Stimulated activated naive CD8-positive, alpha-beta T cell treated with anti-CD3 and anti-CD28 coated beads, Interleukin-15, Interleukin-2, amounts not matched to agents 100 U/mL and 50 U/mL, for 24 hours (primary cell): ENCODE data around the gene SNX19.

Experiments used
- ATAC-seq: fragments of 150-1000 bp; cut with Tn5 transposase; one replicate; pipeline ENCODE4 v1.10.0; 2021
- DNase-seq: peaks from one replicate; pipeline ENCODE4 v3.0.0; 2021

Gene SNX19

DNA sequence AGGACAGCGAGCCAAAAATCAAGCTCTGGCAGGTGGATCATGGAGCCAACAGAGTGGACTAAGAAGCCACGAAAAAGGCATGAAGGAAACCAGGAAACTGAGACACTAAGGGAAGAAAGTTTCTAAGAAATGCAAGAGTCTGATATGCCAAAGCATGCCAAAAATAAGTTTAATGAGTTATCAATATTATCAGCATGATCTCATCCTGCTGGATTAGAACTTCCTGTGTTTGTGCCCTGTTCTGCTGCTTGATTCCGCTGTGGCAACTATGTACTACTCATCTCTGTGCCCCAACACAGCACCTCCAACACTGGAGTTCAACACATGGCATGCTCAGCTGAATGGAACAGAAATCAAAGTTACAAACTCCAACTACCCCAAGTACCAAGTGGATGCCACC, 10.8 kb downstream of the SNX19 start:
- no peak for DNase-seq
- ATAC-seq: no peak

- ATAC-seq (no peak), DNase-seq (no peak)
These were observed 11.9 kb downstream of the SNX19 start for GRCh38 chr11:130904380-130904779.

GRCh38 chr11:130902380-130902779, 13.9 kb downstream of the SNX19 start:
- no peak for DNase-seq
- ATAC-seq: no peak

DNA sequence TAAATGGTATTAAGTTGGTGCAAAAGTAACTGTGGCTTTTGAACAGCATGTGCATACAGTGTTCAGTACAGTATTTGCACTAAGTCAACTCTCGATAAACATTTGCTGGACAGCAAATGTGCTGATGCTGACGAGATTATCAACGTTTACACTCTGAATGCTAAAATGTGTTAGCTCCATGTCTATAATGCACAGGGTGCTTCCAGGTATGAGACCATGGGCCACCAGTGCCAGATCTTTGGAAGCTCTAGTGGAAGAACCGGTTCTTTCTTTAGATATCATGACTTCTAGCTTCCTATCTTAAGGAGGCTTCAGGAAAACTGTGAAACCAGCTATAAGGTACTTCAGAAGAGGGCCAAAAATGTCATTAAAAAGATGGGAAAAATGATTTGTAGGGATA, 17.2 kb downstream of the SNX19 start:
- DNase-seq: no peak
- ATAC-seq: no peak

- ATAC-seq (no peak), DNase-seq (no peak)
These were observed 18.8 kb downstream of the SNX19 start for GRCh38 chr11:130897262-130898182.

GRCh38 chr11:130894322-130895025, 21.8 kb downstream of the SNX19 start:
- peak; percentile 67 for DNase-seq
- peak; percentile 81 for ATAC-seq

DNA sequence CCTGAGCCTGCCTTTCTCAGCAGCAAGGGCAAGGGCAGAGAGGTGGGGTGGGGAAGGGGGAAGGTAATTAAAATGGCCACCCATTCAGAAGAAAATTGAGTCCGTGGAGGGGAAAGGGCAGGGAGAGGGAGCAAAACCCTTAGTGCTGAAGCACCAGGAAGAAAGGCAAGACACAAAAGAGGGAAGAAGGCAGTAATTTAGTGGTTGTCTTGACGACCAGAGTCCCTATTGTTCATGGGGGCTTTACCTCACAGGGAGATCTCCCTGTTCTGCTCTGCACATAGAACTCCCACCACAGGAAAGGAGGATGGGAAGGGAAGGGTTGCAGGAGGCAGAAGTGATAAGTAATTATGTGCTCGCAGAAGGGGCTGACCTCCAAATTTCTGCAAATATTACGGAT, 23.4 kb downstream of the SNX19 start:
- no peak for DNase-seq
- no peak for ATAC-seq

DNA sequence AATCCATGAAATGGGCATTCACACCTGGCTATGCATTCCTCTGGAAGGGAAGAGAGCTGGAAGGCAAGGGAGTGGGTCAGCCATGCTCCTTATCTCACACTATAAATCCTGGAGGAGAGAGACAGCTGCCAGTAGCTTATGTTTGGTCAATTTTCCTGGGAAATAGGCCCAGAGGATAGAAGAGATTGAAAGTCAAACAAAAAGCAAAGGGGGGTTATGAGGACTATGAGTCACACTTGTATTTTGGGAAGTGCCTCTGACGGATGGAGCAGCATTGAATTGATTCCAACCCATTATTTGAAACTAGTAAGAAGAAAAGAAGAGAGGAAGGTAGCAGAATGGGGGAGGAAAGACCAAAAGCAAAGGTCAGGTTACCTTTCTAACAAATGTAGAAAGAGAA, 25.0 kb downstream of the SNX19 start:
- DNase-seq (no peak), ATAC-seq (no peak)

GRCh38 chr11:130890039-130890745, 26.1 kb downstream of the SNX19 start:
- DNase-seq (no peak), ATAC-seq (no peak)

DNA sequence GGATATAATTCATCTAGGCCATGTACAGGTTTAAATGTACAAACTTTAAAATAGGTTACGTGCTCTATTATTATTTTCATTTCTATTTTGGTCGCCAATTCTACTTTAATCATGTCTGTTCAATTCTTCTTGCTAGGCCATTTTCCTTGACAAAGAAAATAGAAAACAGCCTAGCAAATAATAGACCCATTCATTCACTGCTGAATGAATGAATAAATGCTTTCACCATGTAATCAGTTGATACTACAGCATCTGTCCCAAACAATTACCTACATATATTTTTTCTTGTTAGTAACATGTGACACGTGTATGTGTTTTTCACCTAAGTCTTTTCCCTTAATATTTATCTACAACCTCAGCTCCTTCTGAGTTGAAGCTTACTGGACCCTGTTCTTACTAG, 27.5 kb downstream of the SNX19 start:
- no peak for ATAC-seq
- no peak for DNase-seq

- DNase-seq: no peak
- ATAC-seq: no peak
These were observed 29.6 kb downstream of the SNX19 start for GRCh38 chr11:130886704-130887103.

DNA sequence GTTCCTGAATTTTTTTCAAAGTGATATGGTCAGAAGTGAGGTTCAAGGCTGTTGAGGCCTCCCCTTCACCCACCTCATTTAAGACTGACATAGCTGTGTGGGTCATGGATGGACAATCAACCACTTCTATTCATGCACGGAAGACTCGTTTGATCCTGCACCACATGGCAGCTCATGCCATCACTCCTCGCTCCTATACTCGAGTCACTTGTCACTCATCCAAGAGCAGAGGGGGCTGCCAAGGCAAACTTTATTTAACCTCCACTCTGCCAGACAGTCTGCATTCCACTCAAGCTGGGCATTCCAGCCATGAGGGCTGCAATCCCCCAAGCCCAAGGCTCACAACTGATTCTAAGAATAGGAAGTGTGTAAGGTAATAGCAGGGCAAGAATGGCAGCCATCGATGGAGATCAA, 34.1 kb downstream of the SNX19 start:
- DNase-seq (no peak), ATAC-seq (no peak)

DNA sequence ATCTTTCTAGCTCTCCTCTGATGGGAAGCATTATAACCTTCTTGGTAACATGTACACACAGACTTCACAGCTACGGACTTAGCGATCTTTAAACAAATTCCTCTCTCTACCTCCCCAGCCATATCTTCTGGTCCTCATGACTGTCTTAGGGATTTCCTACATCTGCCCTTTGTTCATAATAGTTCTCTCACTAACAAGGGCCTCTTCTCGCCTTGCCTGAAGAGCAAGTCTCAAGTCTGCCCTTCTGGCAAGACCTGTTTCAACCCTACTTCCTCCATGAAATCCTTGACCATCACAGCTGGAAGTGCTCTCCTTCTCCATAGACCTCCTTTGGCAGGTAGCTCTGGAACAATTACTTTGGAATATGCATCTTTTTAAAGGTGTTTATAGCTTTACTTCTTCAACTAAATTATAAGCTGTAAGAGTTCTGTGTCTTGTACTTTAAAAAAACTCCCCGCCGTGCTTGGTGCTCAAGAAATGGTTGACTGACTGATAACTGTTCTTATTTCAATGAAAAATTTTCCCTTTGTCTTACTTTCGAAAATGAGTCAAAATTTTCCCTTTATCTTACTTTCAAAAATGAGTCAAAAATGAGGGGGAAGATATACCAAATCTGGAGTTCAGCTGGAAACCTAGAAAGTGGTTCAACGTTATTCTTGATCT, 34.7 kb downstream of the SNX19 start:
- no peak for DNase-seq
- ATAC-seq: no peak

- ATAC-seq (no peak), DNase-seq (no peak)
These were observed 36.4 kb downstream of the SNX19 start for GRCh38 chr11:130879836-130880235.

DNA sequence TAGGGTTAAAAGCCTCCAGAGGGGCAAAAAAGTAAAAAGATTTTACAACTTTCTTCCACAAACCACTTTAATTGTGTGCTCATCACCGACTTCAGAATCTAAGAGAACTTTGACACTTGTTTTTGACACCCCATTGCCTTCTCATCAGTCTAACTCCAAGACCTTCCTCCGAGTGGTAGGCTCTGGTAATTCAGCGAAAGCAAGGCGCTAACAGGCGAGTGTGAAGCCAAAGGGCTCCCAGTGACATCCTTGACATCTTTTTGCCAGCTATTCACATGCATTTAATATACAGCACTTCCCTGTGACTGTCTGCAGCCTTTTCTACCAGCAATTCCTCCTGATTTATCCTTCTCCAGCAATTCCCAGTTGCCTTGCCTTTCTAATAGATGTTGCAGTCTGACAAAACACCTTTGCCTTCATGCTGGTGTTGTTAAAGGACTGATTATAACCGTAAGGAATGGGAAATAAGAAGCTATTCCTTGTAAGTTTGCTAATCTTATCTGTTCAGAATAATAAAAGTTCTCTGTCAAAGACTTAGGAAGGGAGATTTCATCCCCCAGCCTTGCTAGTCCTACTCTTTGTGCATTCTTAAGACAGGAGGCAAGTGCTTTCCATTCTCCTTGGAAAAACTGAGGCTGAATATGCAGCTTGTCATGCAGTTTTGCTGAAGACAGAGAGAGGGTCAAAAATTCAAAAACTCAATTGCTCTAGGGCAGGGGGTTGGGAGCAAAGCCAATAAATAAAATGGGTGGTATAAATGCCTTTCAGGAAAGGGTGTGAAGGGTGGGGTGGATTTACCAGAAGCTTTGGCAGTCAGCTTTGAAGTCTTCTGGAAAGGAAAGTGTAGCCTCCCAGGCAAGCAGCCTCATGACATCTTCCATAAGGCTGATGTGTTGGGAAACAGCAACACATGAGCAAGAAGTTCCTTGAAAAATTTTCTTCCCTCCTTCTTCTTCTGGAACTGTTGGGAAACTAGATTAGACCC, 39.1 kb downstream of the SNX19 start:
- no peak for DNase-seq
- ATAC-seq: no peak

DNA sequence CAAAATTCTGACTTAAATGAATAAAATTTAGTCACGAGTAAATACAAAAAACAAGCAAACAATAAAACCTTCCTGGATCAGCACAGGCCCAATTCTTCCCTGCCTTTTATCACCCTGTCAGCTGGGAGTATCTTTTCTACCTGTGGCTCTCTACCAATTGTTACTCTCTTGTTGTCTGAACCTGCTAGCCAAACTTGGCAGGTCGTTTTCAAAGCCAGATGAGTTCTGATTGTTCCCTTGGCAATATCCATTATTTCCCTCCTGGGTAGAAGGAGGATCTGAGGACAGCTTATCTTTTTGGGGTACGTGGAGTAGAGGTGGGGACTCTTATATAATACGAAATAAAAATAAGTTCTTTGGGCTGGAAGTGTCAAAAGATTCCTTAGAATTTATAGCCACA, 40.2 kb downstream of the SNX19 start:
- no peak for ATAC-seq
- DNase-seq: no peak

DNA sequence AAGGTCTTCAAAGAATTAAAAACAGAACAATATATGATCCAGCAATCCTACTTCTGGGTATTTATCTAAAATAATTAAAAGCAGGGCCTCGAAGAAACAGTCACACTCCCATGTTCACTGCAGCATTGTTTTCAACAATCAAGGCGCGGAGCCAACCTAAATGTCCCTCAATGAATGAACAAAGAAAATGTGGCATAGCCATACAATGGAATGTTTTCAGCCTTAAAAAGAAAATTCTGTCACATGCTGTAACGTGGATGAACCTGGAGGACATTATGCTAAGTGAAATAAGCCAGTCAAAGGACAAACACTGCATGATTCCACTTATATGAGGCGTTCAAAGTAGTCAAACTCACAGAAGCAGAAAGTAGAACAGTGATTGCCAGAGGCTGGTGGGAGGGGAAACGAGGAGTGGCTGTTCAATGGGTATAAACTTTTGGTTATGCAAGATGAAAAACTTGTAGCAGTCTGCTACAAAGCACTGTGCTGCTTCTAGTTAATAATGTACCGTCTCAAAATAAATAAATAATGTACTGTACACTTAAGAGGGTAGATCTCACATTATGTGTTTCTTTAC, 41.2 kb downstream of the SNX19 start:
- ATAC-seq: no peak
- DNase-seq: no peak

- no peak for ATAC-seq
- no peak for DNase-seq
These were observed 41.9 kb downstream of the SNX19 start for GRCh38 chr11:130874396-130874795.

DNA sequence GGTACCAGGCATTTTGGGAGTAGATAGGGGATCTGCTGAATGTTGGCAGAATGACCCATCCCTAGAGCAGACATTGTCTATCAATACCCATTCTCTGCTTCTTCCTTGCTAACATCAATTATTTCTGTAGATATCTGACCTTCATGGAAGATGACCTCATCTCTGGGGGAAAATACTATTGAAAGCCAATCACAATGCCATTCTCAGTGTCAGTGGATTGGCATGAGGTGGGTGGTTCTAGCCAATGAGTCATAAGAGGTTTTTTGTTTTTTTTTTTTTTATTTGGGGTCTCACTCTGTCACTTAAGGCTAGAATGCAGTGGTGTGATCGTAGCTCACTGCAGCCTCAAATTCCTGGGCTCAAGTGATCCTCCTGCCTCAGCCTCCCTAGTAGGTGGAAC, 42.5 kb downstream of the SNX19 start:
- ATAC-seq: no peak
- DNase-seq: no peak

DNA sequence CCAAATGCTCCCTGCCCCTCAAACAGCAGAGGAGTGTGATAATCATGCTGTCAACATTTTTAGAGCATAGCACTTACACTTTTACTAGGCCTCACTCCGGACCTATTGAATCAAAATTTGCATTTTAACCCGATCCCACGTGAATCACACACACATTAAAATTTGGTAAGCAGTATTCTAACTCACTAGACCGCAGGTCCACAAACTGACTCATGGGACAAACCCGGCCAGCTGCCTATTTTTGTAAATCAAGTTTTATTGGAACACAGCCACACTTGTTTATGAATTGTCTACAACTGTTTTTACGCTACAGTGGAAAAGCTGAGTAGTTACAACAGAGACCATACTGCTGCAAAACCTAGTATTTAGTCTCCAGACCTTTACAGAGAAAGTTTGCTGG, 43.3 kb downstream of the SNX19 start:
- no peak for ATAC-seq
- DNase-seq: no peak

DNA sequence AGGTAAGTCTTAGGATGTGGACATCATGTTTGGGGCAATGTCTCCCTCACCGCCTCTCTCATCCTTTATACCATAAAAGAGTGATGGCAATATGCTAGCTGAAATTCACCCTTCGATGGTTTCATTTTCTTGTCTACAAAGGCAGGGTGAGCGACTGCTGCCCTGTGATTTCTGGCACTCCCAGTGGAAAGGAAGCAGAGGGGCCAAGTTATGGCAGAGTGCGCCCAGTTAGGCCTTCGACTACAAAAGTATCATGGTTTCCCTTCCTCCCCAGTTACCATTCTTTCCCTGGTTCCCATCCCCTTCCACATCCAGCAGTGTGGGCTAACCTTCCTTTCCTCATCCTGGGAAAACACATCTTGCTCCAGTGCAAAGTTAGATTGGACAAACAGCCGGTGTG, 43.8 kb downstream of the SNX19 start:
- ATAC-seq: no peak
- no peak for DNase-seq
